ENCODE results near the gene PEAR1.

Gene PEAR1, protein sequence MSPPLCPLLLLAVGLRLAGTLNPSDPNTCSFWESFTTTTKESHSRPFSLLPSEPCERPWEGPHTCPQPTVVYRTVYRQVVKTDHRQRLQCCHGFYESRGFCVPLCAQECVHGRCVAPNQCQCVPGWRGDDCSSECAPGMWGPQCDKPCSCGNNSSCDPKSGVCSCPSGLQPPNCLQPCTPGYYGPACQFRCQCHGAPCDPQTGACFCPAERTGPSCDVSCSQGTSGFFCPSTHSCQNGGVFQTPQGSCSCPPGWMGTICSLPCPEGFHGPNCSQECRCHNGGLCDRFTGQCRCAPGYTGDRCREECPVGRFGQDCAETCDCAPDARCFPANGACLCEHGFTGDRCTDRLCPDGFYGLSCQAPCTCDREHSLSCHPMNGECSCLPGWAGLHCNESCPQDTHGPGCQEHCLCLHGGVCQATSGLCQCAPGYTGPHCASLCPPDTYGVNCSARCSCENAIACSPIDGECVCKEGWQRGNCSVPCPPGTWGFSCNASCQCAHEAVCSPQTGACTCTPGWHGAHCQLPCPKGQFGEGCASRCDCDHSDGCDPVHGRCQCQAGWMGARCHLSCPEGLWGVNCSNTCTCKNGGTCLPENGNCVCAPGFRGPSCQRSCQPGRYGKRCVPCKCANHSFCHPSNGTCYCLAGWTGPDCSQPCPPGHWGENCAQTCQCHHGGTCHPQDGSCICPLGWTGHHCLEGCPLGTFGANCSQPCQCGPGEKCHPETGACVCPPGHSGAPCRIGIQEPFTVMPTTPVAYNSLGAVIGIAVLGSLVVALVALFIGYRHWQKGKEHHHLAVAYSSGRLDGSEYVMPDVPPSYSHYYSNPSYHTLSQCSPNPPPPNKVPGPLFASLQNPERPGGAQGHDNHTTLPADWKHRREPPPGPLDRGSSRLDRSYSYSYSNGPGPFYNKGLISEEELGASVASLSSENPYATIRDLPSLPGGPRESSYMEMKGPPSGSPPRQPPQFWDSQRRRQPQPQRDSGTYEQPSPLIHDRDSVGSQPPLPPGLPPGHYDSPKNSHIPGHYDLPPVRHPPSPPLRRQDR

DNA sequence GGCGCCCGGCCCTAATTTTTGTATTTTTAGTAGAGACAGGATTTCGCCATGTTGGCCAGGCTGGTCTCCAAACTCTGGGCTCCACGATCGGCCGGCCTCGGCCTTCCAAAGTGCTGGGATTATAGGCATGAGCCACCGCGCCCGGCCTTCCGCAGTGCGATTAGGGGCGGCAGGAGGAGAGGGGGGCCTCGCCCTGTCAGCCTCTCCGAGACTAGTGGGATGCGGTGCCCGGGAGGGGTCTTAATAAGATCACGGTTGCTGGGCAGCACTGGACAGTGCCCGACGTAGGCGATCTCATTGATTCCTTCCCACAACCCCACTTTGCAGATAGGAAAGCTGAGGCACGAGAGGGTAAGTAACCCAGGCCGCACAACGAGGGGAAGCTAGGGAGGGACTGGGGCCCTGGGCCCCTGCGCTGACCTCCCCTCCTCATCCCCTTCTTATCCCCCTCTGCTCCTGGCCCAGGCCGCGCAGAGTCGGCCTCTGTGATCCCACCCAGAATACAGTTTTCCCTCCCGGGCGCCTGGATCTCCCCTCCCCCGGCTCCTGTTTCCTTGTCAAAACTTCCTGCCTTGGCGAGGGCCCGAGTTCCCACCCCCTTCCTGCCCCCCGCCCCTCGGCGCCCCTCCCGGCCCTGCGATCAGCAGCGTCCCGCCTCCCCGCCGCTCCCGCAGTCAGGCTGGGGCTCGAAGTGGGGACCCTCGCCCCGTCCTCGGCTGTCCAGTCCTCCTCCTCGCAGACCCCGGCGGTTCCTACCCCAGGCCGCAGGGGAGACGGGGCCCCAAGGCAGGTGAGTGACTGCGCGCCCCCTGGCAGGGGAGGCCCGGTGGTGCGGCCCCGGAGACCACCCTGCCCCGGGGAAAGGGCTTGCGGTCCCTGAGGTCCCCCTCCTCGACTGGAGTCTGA, at the start of gene PEAR1:
Gene PEAR1 (plus strand): TSS at position 671 of the 906 bp plus-strand sequence. CDS start 10,209 bp downstream, outside the sequence.
- H3K36me3 Mint-ChIP-seq: no peaks in the 10 kb centered on the region
- no peaks in the 10 kb centered on the region for H3K9me3 Mint-ChIP-seq
- H3K27me3 Mint-ChIP-seq: peaks cover 99% of the 10 kb centered on the region
- peaks cover 8% of the 10 kb centered on the region for H3K4me1 Mint-ChIP-seq
- H3K4me3 Mint-ChIP-seq: peak within 1 kb of the TSS; percentile 15
- H3K27ac Mint-ChIP-seq: no peak within 1 kb of the TSS
- ATAC-seq: no peak

DNA sequence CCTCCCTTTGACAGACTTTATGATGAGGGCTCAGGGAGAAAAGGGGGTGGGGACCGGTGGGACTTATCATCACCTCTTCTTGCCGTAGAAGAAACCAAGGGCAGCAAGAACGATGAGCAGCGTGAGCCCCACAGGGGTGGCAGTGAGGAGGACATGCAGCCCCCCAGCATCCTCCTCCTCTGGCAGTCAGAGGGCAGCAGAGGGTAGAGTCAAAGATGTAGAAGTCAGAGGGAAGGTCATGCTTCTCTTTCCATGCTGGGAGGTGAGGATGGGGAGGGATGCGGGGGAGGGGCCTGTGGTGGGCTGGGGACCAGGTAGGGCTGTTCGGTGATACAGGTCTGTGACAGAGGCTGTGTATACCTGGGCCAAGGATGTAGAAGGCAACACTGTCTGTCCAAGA, 49.4 kb upstream of the PEAR1 start:
- no peaks in the 10 kb centered on the region for H3K9me3 Mint-ChIP-seq
- H3K27ac Mint-ChIP-seq: no peak overlapping the region
- peaks cover 29% of the 10 kb centered on the region for H3K4me1 Mint-ChIP-seq
- H3K36me3 Mint-ChIP-seq: no peaks in the 10 kb centered on the region
- ATAC-seq: no peak
- no peak overlapping the region for H3K4me3 Mint-ChIP-seq
- H3K27me3 Mint-ChIP-seq: peaks cover 97% of the 10 kb centered on the region

DNA sequence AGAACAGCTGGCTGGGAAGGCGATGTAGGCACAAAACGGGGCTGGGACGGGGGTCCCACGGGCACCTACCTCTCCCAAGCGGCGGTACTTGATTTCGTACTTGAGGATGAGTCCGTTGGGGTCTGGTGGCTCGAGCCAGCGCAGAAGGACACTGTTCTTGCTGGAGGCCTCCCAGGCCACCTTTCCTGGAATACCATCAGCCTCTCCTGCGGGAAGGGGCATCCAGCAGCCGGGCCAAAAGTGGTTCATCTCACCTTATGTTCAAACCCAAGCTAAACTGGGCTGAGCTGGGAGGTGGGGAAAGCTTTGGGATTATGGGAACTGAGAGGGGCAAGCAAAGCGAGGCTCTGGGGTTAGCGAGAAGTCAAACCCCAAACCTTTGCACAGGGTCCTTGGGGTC, 48.9 kb upstream of the PEAR1 start:
- no peaks in the 10 kb centered on the region for H3K9me3 Mint-ChIP-seq
- no peak overlapping the region for H3K27ac Mint-ChIP-seq
- no peaks in the 10 kb centered on the region for H3K36me3 Mint-ChIP-seq

DNA sequence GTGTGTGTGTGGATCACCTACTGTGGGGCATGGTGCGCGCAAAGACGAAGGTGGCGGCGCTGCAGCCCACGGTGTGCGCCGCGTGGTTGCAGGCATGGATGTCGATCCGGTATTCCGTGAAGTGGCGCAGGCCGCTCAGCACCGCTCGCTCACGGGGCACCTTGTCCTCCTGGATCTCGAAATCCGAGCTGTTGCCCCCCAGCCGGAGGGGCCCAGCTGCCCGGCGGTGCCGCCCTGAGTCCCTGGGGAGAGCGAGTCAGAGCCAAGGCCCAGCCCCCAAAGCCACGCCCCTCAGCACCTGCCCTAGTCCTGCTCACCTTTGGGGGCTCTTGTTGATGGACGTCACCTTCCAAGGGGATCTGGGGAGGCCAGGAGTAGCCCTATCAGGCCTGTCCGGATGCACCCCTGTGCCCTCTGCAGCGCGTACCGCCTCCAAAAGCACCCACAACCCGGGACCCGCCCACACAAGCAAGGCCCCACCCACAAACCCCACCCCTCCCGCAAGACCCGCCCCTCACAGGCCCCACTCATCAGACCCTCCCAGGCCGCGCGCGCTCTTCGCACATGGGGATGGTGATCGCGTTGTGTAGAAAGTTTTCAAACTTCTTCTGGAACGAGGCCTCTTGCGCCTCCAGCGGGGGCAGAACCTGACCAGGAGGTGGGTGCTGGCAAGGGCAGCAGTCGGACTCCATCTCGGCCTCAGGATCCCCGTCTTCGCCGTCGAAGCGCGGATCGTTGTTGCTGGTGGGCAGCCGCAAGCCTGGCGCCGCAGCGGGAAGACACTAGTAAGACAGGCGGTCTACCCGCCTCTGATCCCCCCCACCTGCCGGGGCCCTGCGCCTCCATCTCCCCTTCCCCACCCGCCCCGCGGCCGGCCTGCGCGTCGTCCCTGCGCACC, 48.2 kb upstream of the PEAR1 start:
- peaks cover 94% of the 10 kb centered on the region for H3K27me3 Mint-ChIP-seq
- no peaks in the 10 kb centered on the region for H3K36me3 Mint-ChIP-seq
- H3K27ac Mint-ChIP-seq: no peak overlapping the region
- peaks cover 29% of the 10 kb centered on the region for H3K4me1 Mint-ChIP-seq
- ATAC-seq: no peak
- peak overlapping the region; percentile 32 for H3K4me3 Mint-ChIP-seq
- no peaks in the 10 kb centered on the region for H3K9me3 Mint-ChIP-seq

More for the DNA sequence above, 48.9 kb upstream of the PEAR1 start:
- Mint-ChIP-seq H3K4me3 (peak overlapping the region; percentile 32), H3K27me3 (peaks cover 98% of the 10 kb centered on the region), H3K4me1 (peaks cover 29% of the 10 kb centered on the region)
- no peak for ATAC-seq

DNA sequence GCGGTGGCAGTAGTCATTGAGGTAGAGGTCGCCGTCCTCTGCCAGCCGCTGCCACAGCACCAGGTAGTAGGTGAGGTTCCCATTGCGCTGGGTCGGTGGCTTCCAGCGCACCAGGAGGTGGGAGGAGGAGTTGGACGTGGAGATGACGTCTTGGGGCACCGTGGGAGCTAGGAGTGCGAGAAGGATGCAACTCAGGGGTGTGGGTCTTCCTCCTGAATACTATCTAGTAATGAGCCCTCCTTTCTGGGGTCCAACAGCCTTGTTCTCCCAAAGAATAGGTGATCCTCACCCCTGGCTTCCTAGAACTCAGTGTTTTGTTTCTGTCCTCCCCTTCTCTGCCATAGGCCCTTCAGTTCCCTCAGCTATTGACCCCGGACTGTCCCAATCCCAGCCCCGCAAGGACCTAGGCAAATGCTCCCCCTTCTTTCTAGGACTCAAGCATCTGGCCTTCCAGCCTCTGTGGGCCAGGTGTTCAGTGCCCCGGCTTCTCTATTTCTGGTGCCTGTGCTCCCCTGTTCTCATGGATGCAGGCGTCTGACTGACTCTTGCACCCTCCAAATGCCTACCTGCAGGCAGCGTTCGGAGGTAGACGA, 47.5 kb upstream of the PEAR1 start:
- peaks cover 87% of the 10 kb centered on the region for H3K27me3 Mint-ChIP-seq
- no peaks in the 10 kb centered on the region for H3K9me3 Mint-ChIP-seq
- H3K4me1 Mint-ChIP-seq: peaks cover 29% of the 10 kb centered on the region
- no peak overlapping the region for H3K27ac Mint-ChIP-seq
- H3K36me3 Mint-ChIP-seq: no peaks in the 10 kb centered on the region
- no peak for ATAC-seq
- H3K4me3 Mint-ChIP-seq: no peak overlapping the region

DNA sequence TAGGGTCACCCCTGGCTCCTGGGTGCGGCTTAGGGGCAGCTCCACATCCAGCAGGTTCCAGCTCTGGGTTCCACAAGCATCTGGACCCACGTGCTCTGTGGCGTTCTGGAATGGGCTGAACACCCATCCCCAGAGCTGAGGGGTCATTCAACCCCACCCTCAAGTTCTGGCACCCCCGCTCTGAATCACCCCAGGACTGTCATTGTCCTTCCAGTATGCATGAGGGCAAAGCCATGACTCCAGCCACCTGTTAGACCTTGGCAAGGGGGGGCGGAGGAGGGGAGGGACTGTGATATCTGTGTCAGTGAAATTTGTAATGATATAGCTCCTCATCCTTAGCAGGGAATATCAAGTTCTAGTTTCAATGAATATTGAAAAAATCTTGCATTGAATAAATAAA, 46.9 kb upstream of the PEAR1 start:
- Mint-ChIP-seq H3K36me3 (no peaks in the 10 kb centered on the region), H3K4me3 (no peak overlapping the region), H3K27me3 (peaks cover 82% of the 10 kb centered on the region)

DNA sequence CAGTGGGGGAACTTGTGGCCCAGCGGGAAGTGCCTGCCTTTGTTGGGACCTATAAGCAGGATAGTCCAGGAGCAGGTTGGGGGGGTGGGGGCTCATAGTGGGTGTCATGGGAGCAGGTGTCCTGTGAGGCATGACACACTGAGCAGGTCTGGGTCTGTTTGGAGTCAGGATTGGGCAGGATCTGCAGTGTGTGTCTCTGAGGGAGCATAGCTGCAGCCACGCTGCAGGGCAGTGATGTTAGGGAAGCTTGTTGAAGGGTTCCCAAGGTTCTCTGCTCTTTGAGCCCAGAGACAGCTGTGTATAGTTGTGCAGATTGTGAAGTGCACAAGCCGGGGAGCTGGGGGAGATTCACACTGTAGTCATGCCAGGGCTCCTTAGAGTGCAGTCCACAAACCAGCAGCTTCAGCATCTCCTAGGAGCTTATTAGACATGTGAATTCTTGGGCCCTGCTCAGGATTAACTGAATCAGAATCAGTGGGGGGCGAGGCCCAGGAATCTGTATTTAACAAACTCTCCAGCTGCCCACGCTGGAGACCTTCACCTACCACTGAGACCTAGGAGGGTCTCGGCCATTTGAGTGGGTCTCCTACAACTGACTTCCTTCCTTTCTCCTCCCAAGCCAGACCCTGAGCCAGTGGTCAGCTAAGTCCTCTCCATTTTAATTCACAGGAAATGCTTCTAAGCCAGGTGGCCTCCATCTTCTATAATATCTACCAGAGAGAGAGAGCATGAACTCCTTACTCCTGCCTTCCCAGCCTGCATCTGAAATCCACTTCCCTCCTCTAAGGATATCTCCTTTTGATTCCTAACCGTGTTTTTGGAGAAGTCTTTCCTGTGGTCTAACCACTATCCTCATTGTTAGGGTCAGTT, 45.7 kb upstream of the PEAR1 start:
- Mint-ChIP-seq H3K27ac (no peak overlapping the region), H3K27me3 (peaks cover 79% of the 10 kb centered on the region), H3K4me3 (no peak overlapping the region), H3K9me3 (no peaks in the 10 kb centered on the region), H3K36me3 (no peaks in the 10 kb centered on the region), H3K4me1 (peaks cover 29% of the 10 kb centered on the region)
- no peak for ATAC-seq

More for the DNA sequence above, 46.9 kb upstream of the PEAR1 start:
- no peak for ATAC-seq
- Mint-ChIP-seq H3K27ac (no peak overlapping the region), H3K4me1 (peaks cover 29% of the 10 kb centered on the region), H3K9me3 (no peaks in the 10 kb centered on the region)

DNA sequence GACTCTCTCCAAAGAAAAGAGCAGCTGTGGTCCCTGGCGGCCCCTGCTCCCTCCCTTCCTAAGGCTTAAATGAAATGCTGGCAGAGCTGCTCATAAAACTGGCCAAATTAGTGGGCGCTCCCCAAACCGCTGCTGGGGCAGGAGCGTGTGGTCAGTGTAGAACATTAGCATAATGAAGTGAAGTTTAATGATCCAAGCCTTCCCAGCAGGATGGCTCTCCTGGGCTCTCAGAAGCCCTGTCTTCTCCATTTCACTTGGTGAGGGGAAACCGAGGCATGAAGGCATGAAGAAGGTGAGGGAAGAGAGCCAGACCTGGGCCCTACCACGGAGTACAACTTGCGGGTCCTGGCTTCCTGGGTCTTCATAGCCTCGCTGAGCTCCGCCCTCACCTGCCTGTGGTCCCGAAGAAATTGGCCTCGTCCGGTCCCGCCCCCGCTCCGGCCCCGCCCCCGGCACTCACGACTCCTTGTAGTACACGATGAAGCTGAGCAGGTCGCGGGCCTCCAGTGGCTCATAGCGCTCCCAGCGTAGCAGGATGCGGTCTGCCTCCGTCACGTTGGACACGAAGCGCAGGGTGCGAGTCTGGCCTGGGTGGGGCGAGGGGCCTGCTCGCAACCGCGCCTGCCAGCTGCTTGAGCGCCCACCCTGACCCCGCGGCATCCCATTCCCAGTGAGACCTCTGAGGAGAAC, 44.9 kb upstream of the PEAR1 start:
- ATAC-seq: no peak
- H3K27ac Mint-ChIP-seq: no peak overlapping the region
- no peaks in the 10 kb centered on the region for H3K36me3 Mint-ChIP-seq
- H3K4me1 Mint-ChIP-seq: peaks cover 29% of the 10 kb centered on the region
- no peaks in the 10 kb centered on the region for H3K9me3 Mint-ChIP-seq
- H3K27me3 Mint-ChIP-seq: peaks cover 79% of the 10 kb centered on the region
- H3K4me3 Mint-ChIP-seq: no peak overlapping the region

DNA sequence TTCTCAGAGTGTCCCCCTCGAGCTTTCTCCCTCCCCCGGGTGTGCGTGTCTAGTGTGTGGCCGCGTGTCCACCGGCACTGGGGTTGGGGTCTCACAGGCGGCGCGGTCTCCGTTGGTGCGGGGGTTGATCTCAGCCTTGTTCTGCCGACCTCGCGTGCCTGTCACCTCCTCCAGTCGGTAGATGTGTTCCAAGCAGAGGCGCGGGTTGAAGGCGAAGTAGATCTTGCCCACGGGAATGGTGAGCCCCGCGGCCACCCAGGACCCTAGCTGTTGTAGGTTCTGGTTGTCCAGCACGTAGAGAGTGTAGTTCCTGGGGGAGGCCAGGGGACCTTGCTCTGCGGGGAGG, 44.4 kb upstream of the PEAR1 start:
- Mint-ChIP-seq H3K4me1 (peaks cover 26% of the 10 kb centered on the region), H3K27ac (no peak overlapping the region)

DNA sequence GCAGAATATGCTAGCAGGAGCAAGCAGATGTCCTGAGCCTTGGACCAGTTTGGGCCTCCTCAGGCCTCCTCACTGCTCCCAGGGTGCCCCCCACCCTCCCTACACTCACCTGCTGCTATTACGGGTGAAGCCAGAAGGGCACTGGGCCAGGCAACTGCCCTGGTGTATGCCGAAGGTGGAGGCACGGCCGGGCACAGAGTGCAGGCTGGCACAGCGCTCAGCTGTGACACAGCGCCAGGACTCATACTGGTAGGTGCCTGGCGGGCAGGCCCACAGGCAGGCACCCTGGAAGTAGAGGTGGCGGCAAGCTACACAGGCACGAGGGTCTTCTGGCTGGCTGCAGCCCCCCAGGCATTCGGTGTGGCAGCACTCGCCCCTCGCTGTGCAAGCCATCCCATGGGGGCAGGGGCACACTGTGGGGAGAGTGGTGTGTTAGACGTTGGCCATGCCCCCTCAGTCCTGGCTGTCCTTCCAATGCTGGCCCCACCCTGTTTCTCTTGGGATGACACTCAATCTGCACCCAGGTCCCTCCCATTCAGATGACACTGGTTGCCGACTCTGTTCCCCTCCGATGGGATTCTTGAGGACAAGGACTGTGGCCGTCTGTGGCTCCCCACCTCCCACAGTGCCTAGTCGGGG, 41.6 kb upstream of the PEAR1 start:
- H3K36me3 Mint-ChIP-seq: no peaks in the 10 kb centered on the region
- H3K27ac Mint-ChIP-seq: no peak overlapping the region
- peaks cover 66% of the 10 kb centered on the region for H3K27me3 Mint-ChIP-seq
- no peak overlapping the region for H3K4me3 Mint-ChIP-seq
- no peak for ATAC-seq
- H3K9me3 Mint-ChIP-seq: no peaks in the 10 kb centered on the region
- H3K4me1 Mint-ChIP-seq: peaks cover 11% of the 10 kb centered on the region

More for the DNA sequence above, 44.4 kb upstream of the PEAR1 start:
- Mint-ChIP-seq H3K27me3 (peaks cover 79% of the 10 kb centered on the region), H3K9me3 (no peaks in the 10 kb centered on the region), H3K4me3 (no peak overlapping the region), H3K36me3 (no peaks in the 10 kb centered on the region)
- no peak for ATAC-seq

DNA sequence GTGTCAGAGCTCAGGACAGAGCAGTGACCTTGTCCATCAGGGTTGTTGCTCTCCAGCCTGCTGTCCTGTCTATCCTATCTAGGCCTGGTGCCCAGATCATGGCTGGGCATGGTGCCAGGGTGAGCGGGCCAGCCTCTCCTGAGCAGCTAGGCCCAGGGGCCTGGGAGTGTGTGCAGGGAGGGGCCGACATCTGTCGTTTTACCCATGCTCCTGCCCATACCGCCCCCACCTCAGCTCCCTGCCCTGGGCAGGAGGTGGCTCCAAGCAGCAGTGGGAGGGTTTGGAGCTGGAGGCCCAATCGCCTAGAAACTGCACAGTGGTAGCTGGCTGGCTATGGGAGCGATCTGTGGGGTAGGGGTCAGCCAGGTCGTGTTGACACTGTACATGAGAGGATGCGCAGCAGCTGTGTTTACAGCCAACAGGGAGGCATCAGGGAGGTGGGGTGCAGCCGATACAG, 41.1 kb upstream of the PEAR1 start:
- Mint-ChIP-seq H3K9me3 (no peaks in the 10 kb centered on the region), H3K27ac (no peak overlapping the region), H3K27me3 (peaks cover 66% of the 10 kb centered on the region), H3K4me3 (no peak overlapping the region), H3K36me3 (no peaks in the 10 kb centered on the region), H3K4me1 (peaks cover 11% of the 10 kb centered on the region)
- ATAC-seq: no peak

DNA sequence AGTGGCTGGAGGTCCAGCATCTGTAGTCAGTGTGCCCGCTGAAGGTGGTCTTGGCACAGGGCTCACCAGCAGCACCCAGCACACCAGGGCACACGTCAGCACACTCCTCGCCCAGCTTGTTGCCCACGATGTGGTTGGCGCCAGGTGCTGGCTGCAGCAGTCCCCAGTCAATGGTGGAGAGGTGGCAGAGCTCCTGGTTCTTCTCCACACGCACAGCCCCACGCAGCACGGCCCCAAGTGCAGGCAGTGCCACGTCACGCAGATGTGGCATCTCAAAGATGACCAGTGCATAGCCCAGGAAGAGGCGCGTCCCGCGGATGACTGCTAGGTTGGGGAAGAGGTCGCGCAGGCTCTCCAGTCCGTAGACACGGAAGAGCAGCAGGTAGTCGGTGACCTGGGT, 39.8 kb upstream of the PEAR1 start:
- Mint-ChIP-seq H3K27me3 (peaks cover 66% of the 10 kb centered on the region), H3K4me3 (no peak overlapping the region), H3K27ac (no peak overlapping the region), H3K4me1 (peaks cover 4% of the 10 kb centered on the region), H3K9me3 (no peaks in the 10 kb centered on the region), H3K36me3 (no peaks in the 10 kb centered on the region)
- ATAC-seq: no peak

All from stimulated activated memory B cell treated with anti-CD40 and anti-IgM and Interleukin-4, amounts not matched to agents 10 μg/mL and 1 μg/mL and 100 μg/mL, for 72 hours (primary cell).